PC-9 (cell line): Measurements from ENCODE around the gene AIMP1. TPM values are rescaled to one million over a fixed set of nuclear protein-coding genes. Genes with fewer than 3 reads are reported as not detected.

ENCODE experiments used
- BruUV-seq: library from RNA; stranded (reverse); fragments of 400-500 nt; replicated peaks from 2 replicates; lab custom pipeline; 2021; lab: Mats Ljungman, UMichigan
- CTCF ChIA-PET: fragments of 300-600 bp; sonication (Branson Sonifier 250); formaldehyde crosslinking; loops from one replicate; lab custom pipeline; 2022; ENCODE audit warnings: antibody characterized with exemption; lab: Charles Lee
- POLR2A ChIA-PET: fragments of 300-600 bp; sonication (Branson Sonifier 250); formaldehyde crosslinking; loops from one replicate; lab custom pipeline; 2022; ENCODE audit warnings: antibody characterized with exemption; ENCODE audit not compliant: unreplicated experiment; lab: Charles Lee
- DNase-seq, 2 experiments: peaks; one replicate each; pipeline versions ENCODE4 v3.0.0 to v3.0.0-alpha.2; 2015 to 2022; ENCODE audit warnings: mixed read lengths in 1 of 2
- H2AFZ ChIP-seq: fragments of 200-600 bp; sonication (generic); 2 replicates; pipeline ENCODE4 v1.8.1; 2017; ENCODE audit warnings: antibody characterized with exemption
- H3F3A ChIP-seq: fragments of 200-600 bp; sonication (generic); 2 replicates; pipeline ENCODE4 v1.8.1; 2017; ENCODE audit warnings: antibody characterized with exemption, mild to moderate bottlenecking, low read depth; ENCODE audit not compliant: insufficient read depth
- H3K27ac ChIP-seq: fragments of 200-600 bp; sonication (generic); 2 replicates; pipeline ENCODE4 v1.6.1; 2016; ENCODE audit warnings: mixed run types
- H3K27me3 ChIP-seq: fragments of 200-600 bp; sonication (generic); 2 replicates; pipeline ENCODE4 v1.6.1; 2016; ENCODE audit warnings: low read depth, mixed run types; ENCODE audit not compliant: insufficient read depth
- H3K36me3 ChIP-seq: fragments of 200-600 bp; sonication (generic); 2 replicates; pipeline ENCODE4 v1.6.1; 2016; ENCODE audit warnings: low read depth, mixed run types
- H3K4me1 ChIP-seq: fragments of 200-600 bp; sonication (generic); replicated peaks from 2 replicates; pipeline ENCODE4 v1.6.1; 2016; ENCODE audit warnings: mixed run types; ENCODE audit not compliant: insufficient read depth
- H3K4me2 ChIP-seq: fragments of 200-600 bp; sonication (generic); 2 replicates; pipeline ENCODE4 v1.6.1; 2017; ENCODE audit warnings: mixed run types
- H3K4me3 ChIP-seq: fragments of 200-600 bp; sonication (generic); 2 replicates; pipeline ENCODE4 v1.6.1; 2016; ENCODE audit warnings: mixed run types
- H3K79me2 ChIP-seq: fragments of 200-600 bp; sonication (generic); 2 replicates; pipeline ENCODE4 v1.6.1; 2017; ENCODE audit warnings: low read depth, mixed run types
- H3K9me2 ChIP-seq: fragments of 200-600 bp; sonication (generic); 2 replicates; pipeline ENCODE4 v1.8.1; 2017; ENCODE audit warnings: mild to moderate bottlenecking; ENCODE audit not compliant: insufficient read depth
- H3K9me3 ChIP-seq: fragments of 200-600 bp; sonication (generic); 2 replicates; pipeline ENCODE4 v1.8.1; 2016; ENCODE audit warnings: low read depth; ENCODE audit not compliant: insufficient read depth
- H4K20me1 ChIP-seq: fragments of 200-600 bp; sonication (generic); 2 replicates; pipeline ENCODE4 v1.8.1; 2017; ENCODE audit not compliant: insufficient read depth
- CTCF ChIP-seq: fragments of 200-600 bp; sonication (generic); conservative IDR thresholded peaks from 2 replicates; pipeline ENCODE4 v1.6.1; 2017; ENCODE audit warnings: mixed run types, antibody characterized with exemption, mild to moderate bottlenecking, moderate library complexity
- EZH2 ChIP-seq: fragments of 200-600 bp; sonication (generic); IDR thresholded peaks from 2 replicates; pipeline ENCODE4 v1.8.0; 2017; ENCODE audit warnings: antibody characterized with exemption, low read depth
- intact Hi-C: fragments of 100-400 bp; cut with micrococcal nuclease; formaldehyde crosslinking; loops from one replicate; pipeline ENCODE4 v1.10.0; 2022; ENCODE audit not compliant: unreplicated experiment
- total RNA-seq: library from RNA; stranded (reverse); gene quantifications from 2 replicates; pipeline ENCODE4 v1.2.3, GENCODE V29; 2021

The AIMP1 gene
- total RNA-seq, 1 experiment from 2014 or later: 47.0 TPM

GRCh38 chr4:106351016-106351415 is 34.7 kb downstream of the AIMP1 start:
- H3K36me3 ChIP-seq: no peaks in the 10 kb centered on the region
- BruUV-seq: no TSS peak
- no peaks in the 10 kb centered on the region for H3K79me2 ChIP-seq
- H3K4me3 ChIP-seq: no peak overlapping the region
- H3K4me1 ChIP-seq: no peaks in the 10 kb centered on the region
- H3K4me2 ChIP-seq: no peak overlapping the region
- TF ChIP-seq CTCF (no peak), EZH2 (no peak)
- intact Hi-C loops: no loop called here
- no peaks in the 10 kb centered on the region for H3K9me2 ChIP-seq
- no peaks in the 10 kb centered on the region for H4K20me1 ChIP-seq
- H3K9me3 ChIP-seq: no peaks in the 10 kb centered on the region
- DNase-seq: no peak
- ChIA-PET CTCF (interaction anchor here (0.7 kb wide), 1 partner anchor 13 kb away, joined by 3 read pairs; no protein-coding TSS in a partner anchor), POLR2A (no interaction called here)
- H3K27me3 ChIP-seq: no peaks in the 10 kb centered on the region
- no peaks in the 10 kb centered on the region for H3F3A ChIP-seq
- H2AFZ ChIP-seq: no peak overlapping the region
- no peak overlapping the region for H3K27ac ChIP-seq

GRCh38 chr4:106353786-106354185 is 37.4 kb downstream of the AIMP1 start:
- no peaks in the 10 kb centered on the region for H3F3A ChIP-seq
- POLR2A ChIA-PET: no interaction called here
- no peak for TF ChIP-seq EZH2
- TF ChIP-seq CTCF: no peak
- no peaks in the 10 kb centered on the region for H3K9me2 ChIP-seq
- H4K20me1 ChIP-seq: no peaks in the 10 kb centered on the region
- H3K4me2 ChIP-seq: no peak overlapping the region
- no peaks in the 10 kb centered on the region for H3K4me1 ChIP-seq
- H3K9me3 ChIP-seq: no peaks in the 10 kb centered on the region
- H3K36me3 ChIP-seq: no peaks in the 10 kb centered on the region
- no TSS peak for BruUV-seq
- H3K27ac ChIP-seq: no peak overlapping the region
- intact Hi-C loops: no loop called here
- H3K27me3 ChIP-seq: no peaks in the 10 kb centered on the region
- no peak overlapping the region for H2AFZ ChIP-seq
- H3K79me2 ChIP-seq: no peaks in the 10 kb centered on the region
- DNase-seq: no peak
- CTCF ChIA-PET: no interaction called here
- H3K4me3 ChIP-seq: no peak overlapping the region

GRCh38 chr4:106355193-106355592 is 38.8 kb downstream of the AIMP1 start:
- Histone ChIP-seq H3K27ac (no peak overlapping the region), H3K27me3 (no peaks in the 10 kb centered on the region), H3K4me2 (no peak overlapping the region), H3K4me1 (no peaks in the 10 kb centered on the region), H4K20me1 (no peaks in the 10 kb centered on the region), H2AFZ (no peak overlapping the region), H3K36me3 (no peaks in the 10 kb centered on the region), H3K9me2 (no peaks in the 10 kb centered on the region; the same call in 1 of the 2 replicates), H3K4me3 (no peak overlapping the region), H3K9me3 (no peaks in the 10 kb centered on the region), H3F3A (no peaks in the 10 kb centered on the region), H3K79me2 (no peaks in the 10 kb centered on the region)
- BruUV-seq: no TSS peak
- ChIA-PET CTCF (no interaction called here), POLR2A (no interaction called here)
- TF ChIP-seq CTCF: no peak
- no peak for TF ChIP-seq EZH2
- DNase-seq: no peak
- intact Hi-C loops: no loop called here
